HepG2 (cell line): ENCODE results near the gene TPPP2. TPM values are rescaled to one million over a fixed set of nuclear protein-coding genes. Genes with fewer than 3 reads are reported as not detected.
A peak's percentile ranks its signal among the peaks of the same experiment; 100 is the strongest.

Experiments used
- ARID4A ChIP-seq: sonication (generic); formaldehyde crosslinking; IDR thresholded peaks from 2 replicates; pipeline ENCODE4 v1.5.0; 2020; ENCODE audit warnings: mild to moderate bottlenecking, missing genetic modification reagents, borderline replicate concordance
- ATF7-NPFF ChIP-seq: sonication (generic); formaldehyde crosslinking; IDR thresholded peaks from 2 replicates; pipeline ENCODE4 v1.8.1; 2023; ENCODE audit warnings: mild to moderate bottlenecking, low read depth, missing genetic modification reagents, moderate library complexity
- CREM ChIP-seq, 2 experiments: sonication (generic) in 1 of 2; formaldehyde crosslinking in 1 of 2; IDR thresholded peaks; 2 replicates each; pipeline versions ENCODE4 v1.4.0 to v1.6.1; 2016 to 2020; ENCODE audit warnings: antibody characterized with exemption in 1 of 2, mild to moderate bottlenecking in 1 of 2, missing genetic modification reagents in 1 of 2
- DMAP1 ChIP-seq: IDR thresholded peaks from 2 replicates; pipeline ENCODE4 v1.6.1; 2016
- KIAA2018 ChIP-seq: sonication (generic); formaldehyde crosslinking; IDR thresholded peaks from 2 replicates; pipeline ENCODE4 v1.5.0; 2020; ENCODE audit warnings: mild to moderate bottlenecking, missing genetic modification reagents, borderline replicate concordance
- NONO ChIP-seq, 2 experiments: fragments of 450-650 bp in 1 of 2; sonication (generic) in 1 of 2; formaldehyde crosslinking in 1 of 2; IDR thresholded peaks in 1 of 2; conservative IDR thresholded peaks in 1 of 2; 2 replicates each; pipeline versions ENCODE4 v1.6.1 to v1.8.0; 2017 to 2022; ENCODE audit warnings: mild to moderate bottlenecking in 1 of 2, missing genetic modification reagents in 1 of 2, moderate library complexity in 1 of 2
- PHF20 ChIP-seq: sonication (generic); formaldehyde crosslinking; IDR thresholded peaks from 2 replicates; pipeline ENCODE4 v1.5.0; 2020; ENCODE audit warnings: mild to moderate bottlenecking, missing genetic modification reagents
- PITX1 ChIP-seq: sonication (generic); formaldehyde crosslinking; IDR thresholded peaks from 2 replicates; pipeline ENCODE4 v1.5.1; 2020; ENCODE audit warnings: mild to moderate bottlenecking, missing genetic modification reagents
- RNF2 ChIP-seq: fragments of 450-650 bp; conservative IDR thresholded peaks from 2 replicates; pipeline ENCODE4 v1.6.1; 2016; ENCODE audit warnings: low read depth
- TGIF2 ChIP-seq: IDR thresholded peaks from 2 replicates; pipeline ENCODE4 v1.6.1; 2016; ENCODE audit warnings: control low read depth, missing compliant biosample characterization
- ZBTB8A ChIP-seq: sonication (generic); formaldehyde crosslinking; IDR thresholded peaks from 2 replicates; pipeline ENCODE4 v1.4.0; 2020; ENCODE audit warnings: mild to moderate bottlenecking, low read depth, missing genetic modification reagents, borderline replicate concordance
- ZNF451 ChIP-seq: sonication (generic); formaldehyde crosslinking; IDR thresholded peaks from 2 replicates; pipeline ENCODE4 v1.5.0; 2020; ENCODE audit warnings: mild to moderate bottlenecking, missing genetic modification reagents
- ZNF530 ChIP-seq: sonication (generic); formaldehyde crosslinking; IDR thresholded peaks from 2 replicates; pipeline ENCODE4 v1.5.0; 2020; ENCODE audit warnings: low read depth, mild to moderate bottlenecking, missing genetic modification reagents
- ZNF652 ChIP-seq: IDR thresholded peaks from 2 replicates; pipeline ENCODE4 v1.6.1; 2016; ENCODE audit warnings: low read depth, borderline replicate concordance
- polyA plus RNA-seq, 8 experiments: library from polyadenylated mRNA; depleted of rRNA in 3 of 8; stranded (reverse) in 7 of 8; unstranded in 1 of 8; fragments of >200 nt; fragmentation: Illumina TruSeq in 4 of 8; extraction: Trizol in 4 of 8; gene quantifications; 2 replicates each; pipeline versions ENCODE4 v1.2.1 to v1.2.3, GENCODE V29; 2011 to 2016; ENCODE audit warnings: low read depth in 4 of 8, missing spikeins in 1 of 8, mixed read lengths in 1 of 8; ENCODE audit not compliant: insufficient read depth in 1 of 8
- total RNA-seq, 5 experiments: library from RNA; depleted of rRNA; stranded (reverse); fragments of >200 nt; fragmentation: Illumina TruSeq; extraction: Trizol; gene quantifications; 2 replicates each; pipeline ENCODE4 v1.2.3, GENCODE V29; 2016; ENCODE audit warnings: low read depth in 1 of 5

Gene TPPP2
- total and polyA plus RNA-seq, 2 of the 13 experiments (the other 11 are each of a cell fraction or from before 2014, with no cell fraction given): 0.58 to 4.2 TPM

- TF ChIP-seq ATF7-NPFF (CRISPR knock-in tag) (peak; percentile 87), ZNF530 (CRISPR knock-in tag) (peak; percentile 48; the same call in 1 of the 2 replicates), KIAA2018 (CRISPR knock-in tag) (no peak), ZNF451 (CRISPR knock-in tag) (peak; percentile 69; the same call in 1 of the 2 replicates), PHF20 (CRISPR knock-in tag) (peak; percentile 58; the same call in 1 of the 2 replicates), ZNF652 (CRISPR knock-in tag) (peak; percentile 89), ZBTB8A (CRISPR knock-in tag) (no peak), DMAP1 (CRISPR knock-in tag) (peak; percentile 80), CREM (IDR thresholded peaks at IDR 0.05) (no peak), CREM (CRISPR knock-in tag; IDR thresholded peaks at IDR 0.05) (no peak), NONO (IDR thresholded peaks at IDR 0.05) (no peak), NONO (CRISPR knock-in tag; conservative IDR thresholded peaks at IDR 0.05) (peak; percentile 63; the same call in 1 of the 2 replicates), RNF2 (no peak), TGIF2 (CRISPR knock-in tag) (0 out of 2 replicates have a peak, but pooled peaks have one; percentile 12), ARID4A (CRISPR knock-in tag) (peak; percentile 80), PITX1 (peak; percentile 69; the same call in 1 of the 2 replicates)
Observed at GRCh38 chr14:21024585-21025370, 5.2 kb upstream of the TPPP2 start, which contains the start of gene NDRG2 (continued).
